GM20431 (cell line): ENCODE measurements around the gene KANTR.

Experiments
- in situ Hi-C: fragments of 300-500 bp; cut with MseI, MboI; formaldehyde crosslinking; loops from one replicate; pipeline ENCODE4 v1.15.0; 2020; ENCODE audit warnings: low sequenced_read_pairs; ENCODE audit not compliant: unreplicated experiment

Gene KANTR

GRCh38 chrX:53093748-53094581 lies at the start of gene KANTR:
Gene KANTR (plus strand): TSS chrX:53094142. CDS start chrX:53124273, 30,131 bp downstream.
- in situ Hi-C loops: no loop called here

GRCh38 chrX:53044995-53045394 lies 48.9 kb upstream of the KANTR start:
- in situ Hi-C loops: no loop called here

- in situ Hi-C loops: no loop called here
Measured at GRCh38 chrX:53047228-53047627, 46.7 kb upstream of the KANTR start.

- in situ Hi-C loops: no loop called here
Measured at GRCh38 chrX:53048169-53049126, 45.5 kb upstream of the KANTR start, which contains the start of gene GPR173. Gene GPR173 (plus strand): TSS chrX:53048789. CDS start chrX:53076622, 27,833 bp downstream.

- in situ Hi-C loops: no loop called here
Measured at GRCh38 chrX:53049127-53049517, 44.8 kb upstream of the KANTR start.

- in situ Hi-C loops: no loop called here
Measured at GRCh38 chrX:53050841-53051240, 43.1 kb upstream of the KANTR start.

- in situ Hi-C loops: no loop called here
Measured at GRCh38 chrX:53055244-53055849, 38.6 kb upstream of the KANTR start.

GRCh38 chrX:53056292-53056691 lies 37.6 kb upstream of the KANTR start:
- in situ Hi-C loops: no loop called here

- in situ Hi-C loops: no loop called here
Measured at GRCh38 chrX:53065104-53065503, 28.8 kb upstream of the KANTR start.

- in situ Hi-C loops: no loop called here
Measured at GRCh38 chrX:53071064-53071463, 22.9 kb upstream of the KANTR start.

- in situ Hi-C loops: no loop called here
Measured at GRCh38 chrX:53071604-53072417, 22.1 kb upstream of the KANTR start.

GRCh38 chrX:53072418-53073114 lies 21.4 kb upstream of the KANTR start:
- in situ Hi-C loops: no loop called here

- in situ Hi-C loops: no loop called here
Measured at GRCh38 chrX:53073115-53073586, 20.8 kb upstream of the KANTR start.

GRCh38 chrX:53075011-53075410 lies 18.9 kb upstream of the KANTR start:
- in situ Hi-C loops: no loop called here

GRCh38 chrX:53076671-53077070 lies 17.3 kb upstream of the KANTR start:
- in situ Hi-C loops: no loop called here

GRCh38 chrX:53077207-53078197 lies 16.4 kb upstream of the KANTR start:
- in situ Hi-C loops: no loop called here

- in situ Hi-C loops: no loop called here
Measured at GRCh38 chrX:53078943-53079342, 15.0 kb upstream of the KANTR start.
